ENCODE results near the gene MYLK.

Gene MYLK

GRCh38 chr3:123661973-123662372 is 222.2 kb downstream of the MYLK start:
- DNase-seq = no peak

- no peak for DNase-seq
Measured at GRCh38 chr3:123660900-123661299, 223.2 kb downstream of the MYLK start.

GRCh38 chr3:123660141-123660675 is 223.9 kb downstream of the MYLK start:
- no peak for DNase-seq

GRCh38 chr3:123658852-123659206 is 225.3 kb downstream of the MYLK start:
- no peak for DNase-seq

- DNase-seq = no peak
Measured at GRCh38 chr3:123658118-123658851, 225.8 kb downstream of the MYLK start.

GRCh38 chr3:123657568-123657967 is 226.6 kb downstream of the MYLK start:
- no peak for DNase-seq

- DNase-seq = no peak
Measured at GRCh38 chr3:123657111-123657510, 227.0 kb downstream of the MYLK start.

GRCh38 chr3:123656691-123657090 is 227.4 kb downstream of the MYLK start:
- DNase-seq = no peak

GRCh38 chr3:123656274-123656673 is 227.9 kb downstream of the MYLK start:
- no peak for DNase-seq

GRCh38 chr3:123655400-123655799 is 228.7 kb downstream of the MYLK start:
- DNase-seq = no peak

GRCh38 chr3:123653221-123653682 is 230.9 kb downstream of the MYLK start:
- no peak for DNase-seq

GRCh38 chr3:123652342-123652984 is 231.7 kb downstream of the MYLK start:
- peak; percentile 33 for DNase-seq

GRCh38 chr3:123651449-123652341 is 232.4 kb downstream of the MYLK start:
- DNase-seq = no peak

- no peak for DNase-seq
Measured at GRCh38 chr3:123650101-123650500, 234.0 kb downstream of the MYLK start.

GRCh38 chr3:123648696-123649405 is 235.3 kb downstream of the MYLK start:
- no peak for DNase-seq

- DNase-seq = no peak
Measured at GRCh38 chr3:123644358-123644757, 239.8 kb downstream of the MYLK start.

- no peak for DNase-seq
Measured at GRCh38 chr3:123642957-123643330, 241.2 kb downstream of the MYLK start.

- DNase-seq = peak; percentile 45
Measured at GRCh38 chr3:123642182-123642956, 241.8 kb downstream of the MYLK start.

- no peak for DNase-seq
Measured at GRCh38 chr3:123641505-123641904, 242.6 kb downstream of the MYLK start.

- DNase-seq = no peak
Measured at GRCh38 chr3:123640740-123641462, 243.2 kb downstream of the MYLK start.

- DNase-seq = no peak
Measured at GRCh38 chr3:123640311-123640710, 243.8 kb downstream of the MYLK start.

Data from CD4-positive, alpha-beta T cell treated with Interleukin-15 for 1 hour (primary cell).